ENCODE measurements around the gene RAB31.

Gene RAB31

DNA sequence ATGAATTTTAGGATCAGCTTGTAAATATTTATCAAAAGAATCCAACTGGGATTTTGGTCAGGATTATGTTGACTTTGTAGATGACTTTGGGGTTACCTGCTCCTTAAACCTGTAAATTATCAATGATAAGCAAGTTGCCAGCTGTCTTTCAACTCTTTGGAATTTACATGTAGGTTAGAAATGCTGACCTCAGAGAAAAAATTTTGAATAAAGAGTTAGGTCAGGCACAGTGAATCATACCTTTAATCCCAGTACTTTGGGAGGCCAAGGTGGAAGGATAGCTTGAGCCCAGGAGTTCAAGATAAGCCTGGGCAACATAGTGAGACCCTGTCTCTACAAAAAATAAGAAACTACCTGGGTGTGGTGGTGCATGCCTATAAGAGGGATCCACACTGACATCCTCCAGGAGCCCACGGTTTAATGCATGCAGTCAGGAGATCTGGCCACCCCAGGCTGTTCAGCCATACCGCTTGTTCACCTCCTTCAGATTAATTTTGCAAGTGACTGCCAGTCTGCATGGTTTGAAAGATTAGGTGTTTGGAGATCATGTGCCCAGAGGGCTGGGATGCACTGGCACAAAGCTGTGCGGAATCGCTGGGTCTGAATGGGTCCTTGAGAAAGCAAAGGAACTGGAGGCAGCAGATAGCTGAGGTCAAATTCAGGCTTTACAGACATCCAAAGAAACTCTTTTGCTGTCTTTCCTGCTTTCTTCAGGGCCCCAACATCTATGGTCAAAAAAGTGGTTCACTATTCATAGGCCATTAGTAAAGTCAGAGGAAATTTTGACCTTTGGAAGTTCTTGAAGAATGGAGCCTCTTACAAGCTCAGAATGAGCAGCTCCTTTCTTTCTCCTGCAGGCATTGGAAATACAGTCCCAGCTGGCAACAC, 94.3 kb downstream of the RAB31 start:
- H3K36me3 ChIP-seq (ENCODE audit: insufficient read depth, low read length) = no peaks in the 10 kb centered on the region
- no peak overlapping the region for H3K9ac ChIP-seq (ENCODE audit: low read depth, low read length)
- peaks cover 4% of the 10 kb centered on the region for H3K9me3 ChIP-seq (ENCODE audit: insufficient read depth, low read length, severe bottlenecking)
- H3K4me1 ChIP-seq (ENCODE audit: insufficient read depth, low read length) = no peaks in the 10 kb centered on the region
- no peak overlapping the region for H2AFZ ChIP-seq (ENCODE audit: low read depth, low read length)
- no peak for DNase-seq
- no peaks in the 10 kb centered on the region for H4K20me1 ChIP-seq (ENCODE audit: insufficient read depth, low read length)
- ATAC-seq (ENCODE audit: insufficient read depth, low read depth) = no peak
- no peak overlapping the region for H3K27ac ChIP-seq (ENCODE audit: low read length)
- H3K4me2 ChIP-seq (ENCODE audit: insufficient read depth, low read length) = no peak overlapping the region
- no peaks in the 10 kb centered on the region for H3K79me2 ChIP-seq (ENCODE audit: insufficient read depth, low read length)
- no peak for TF ChIP-seq EZH2 (IDR thresholded peaks at IDR 0.05; ENCODE audit: borderline replicate concordance, low read depth, low read length, severe bottlenecking)
- peaks cover 3% of the 10 kb centered on the region for H3K27me3 ChIP-seq (ENCODE audit: insufficient read depth, low read length, poor library complexity)
- no peak overlapping the region for H3K4me3 ChIP-seq (ENCODE audit: low read depth in 1 of 2, low read length in 2 of 2)

- H4K20me1 ChIP-seq (ENCODE audit: insufficient read depth, low read length) = no peaks in the 10 kb centered on the region
- H3K27ac ChIP-seq (ENCODE audit: low read length) = no peak overlapping the region
- H3K4me2 ChIP-seq (ENCODE audit: insufficient read depth, low read length) = no peak overlapping the region
- H3K9ac ChIP-seq (ENCODE audit: low read depth, low read length) = no peak overlapping the region
- ATAC-seq (ENCODE audit: insufficient read depth, low read depth) = no peak
- H3K36me3 ChIP-seq (ENCODE audit: insufficient read depth, low read length) = no peaks in the 10 kb centered on the region
- H3K9me3 ChIP-seq (ENCODE audit: insufficient read depth, low read length, severe bottlenecking) = peaks cover 4% of the 10 kb centered on the region
- no peak for TF ChIP-seq EZH2 (IDR thresholded peaks at IDR 0.05; ENCODE audit: borderline replicate concordance, low read depth, low read length, severe bottlenecking)
- TF ChIP-seq, protein P1, sequence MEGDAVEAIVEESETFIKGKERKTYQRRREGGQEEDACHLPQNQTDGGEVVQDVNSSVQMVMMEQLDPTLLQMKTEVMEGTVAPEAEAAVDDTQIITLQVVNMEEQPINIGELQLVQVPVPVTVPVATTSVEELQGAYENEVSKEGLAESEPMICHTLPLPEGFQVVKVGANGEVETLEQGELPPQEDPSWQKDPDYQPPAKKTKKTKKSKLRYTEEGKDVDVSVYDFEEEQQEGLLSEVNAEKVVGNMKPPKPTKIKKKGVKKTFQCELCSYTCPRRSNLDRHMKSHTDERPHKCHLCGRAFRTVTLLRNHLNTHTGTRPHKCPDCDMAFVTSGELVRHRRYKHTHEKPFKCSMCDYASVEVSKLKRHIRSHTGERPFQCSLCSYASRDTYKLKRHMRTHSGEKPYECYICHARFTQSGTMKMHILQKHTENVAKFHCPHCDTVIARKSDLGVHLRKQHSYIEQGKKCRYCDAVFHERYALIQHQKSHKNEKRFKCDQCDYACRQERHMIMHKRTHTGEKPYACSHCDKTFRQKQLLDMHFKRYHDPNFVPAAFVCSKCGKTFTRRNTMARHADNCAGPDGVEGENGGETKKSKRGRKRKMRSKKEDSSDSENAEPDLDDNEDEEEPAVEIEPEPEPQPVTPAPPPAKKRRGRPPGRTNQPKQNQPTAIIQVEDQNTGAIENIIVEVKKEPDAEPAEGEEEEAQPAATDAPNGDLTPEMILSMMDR (IDR thresholded peaks at IDR 0.05; ENCODE audit: borderline replicate concordance, extremely low read depth, low read length, poor library complexity, severe bottlenecking) = no peak
- H3K4me1 ChIP-seq (ENCODE audit: insufficient read depth, low read length) = no peaks in the 10 kb centered on the region
- H3K4me3 ChIP-seq (ENCODE audit: low read depth in 1 of 2, low read length in 2 of 2) = no peak overlapping the region
- H2AFZ ChIP-seq (ENCODE audit: low read depth, low read length) = no peak overlapping the region
- DNase-seq = no peak
- no peaks in the 10 kb centered on the region for H3K79me2 ChIP-seq (ENCODE audit: insufficient read depth, low read length)
- peaks cover 3% of the 10 kb centered on the region for H3K27me3 ChIP-seq (ENCODE audit: insufficient read depth, low read length, poor library complexity)
These were observed 95.1 kb downstream of the RAB31 start for GRCh38 chr18:9803063-9803697.

GRCh38 chr18:9803698-9804516, 95.8 kb downstream of the RAB31 start:
- Histone ChIP-seq H2AFZ (ENCODE audit: low read depth, low read length) (no peak overlapping the region), H3K27ac (ENCODE audit: low read length) (no peak overlapping the region), H3K27me3 (ENCODE audit: insufficient read depth, low read length, poor library complexity) (peaks cover 3% of the 10 kb centered on the region), H3K79me2 (ENCODE audit: insufficient read depth, low read length) (no peaks in the 10 kb centered on the region), H3K4me1 (ENCODE audit: insufficient read depth, low read length) (no peaks in the 10 kb centered on the region), H3K9ac (ENCODE audit: low read depth, low read length) (no peak overlapping the region), H3K4me2 (ENCODE audit: insufficient read depth, low read length) (no peak overlapping the region), H3K9me3 (ENCODE audit: insufficient read depth, low read length, severe bottlenecking) (peaks cover 4% of the 10 kb centered on the region), H3K36me3 (ENCODE audit: insufficient read depth, low read length) (no peaks in the 10 kb centered on the region), H3K4me3 (ENCODE audit: low read depth in 1 of 2, low read length in 2 of 2) (no peak overlapping the region), H4K20me1 (ENCODE audit: insufficient read depth, low read length) (no peaks in the 10 kb centered on the region)
- TF ChIP-seq EZH2 (IDR thresholded peaks at IDR 0.05; ENCODE audit: borderline replicate concordance, low read depth, low read length, severe bottlenecking) = no peak
- ATAC-seq (ENCODE audit: insufficient read depth, low read depth) = no peak
- no peak for DNase-seq

GRCh38 chr18:9804517-9805104, 96.5 kb downstream of the RAB31 start:
- H3K4me2 ChIP-seq (ENCODE audit: insufficient read depth, low read length) = no peak overlapping the region
- no peak for ATAC-seq (ENCODE audit: insufficient read depth, low read depth)
- no peak for DNase-seq
- H3K36me3 ChIP-seq (ENCODE audit: insufficient read depth, low read length) = no peaks in the 10 kb centered on the region
- no peak overlapping the region for H2AFZ ChIP-seq (ENCODE audit: low read depth, low read length)
- H3K4me1 ChIP-seq (ENCODE audit: insufficient read depth, low read length) = no peaks in the 10 kb centered on the region
- H3K27me3 ChIP-seq (ENCODE audit: insufficient read depth, low read length, poor library complexity) = peaks cover 3% of the 10 kb centered on the region
- TF ChIP-seq EZH2 (IDR thresholded peaks at IDR 0.05; ENCODE audit: borderline replicate concordance, low read depth, low read length, severe bottlenecking) = no peak
- TF ChIP-seq, protein P1 (IDR thresholded peaks at IDR 0.05; ENCODE audit: borderline replicate concordance, extremely low read depth, low read length, poor library complexity, severe bottlenecking) = no peak
- no peaks in the 10 kb centered on the region for H4K20me1 ChIP-seq (ENCODE audit: insufficient read depth, low read length)
- H3K4me3 ChIP-seq (ENCODE audit: low read depth in 1 of 2, low read length in 2 of 2) = no peak overlapping the region
- no peak overlapping the region for H3K9ac ChIP-seq (ENCODE audit: low read depth, low read length)
- H3K9me3 ChIP-seq (ENCODE audit: insufficient read depth, low read length, severe bottlenecking) = peaks cover 4% of the 10 kb centered on the region
- H3K27ac ChIP-seq (ENCODE audit: low read length) = no peak overlapping the region
- H3K79me2 ChIP-seq (ENCODE audit: insufficient read depth, low read length) = no peaks in the 10 kb centered on the region

All from DND-41 (cell line).